ENCODE results near the gene TBC1D9.

DNA sequence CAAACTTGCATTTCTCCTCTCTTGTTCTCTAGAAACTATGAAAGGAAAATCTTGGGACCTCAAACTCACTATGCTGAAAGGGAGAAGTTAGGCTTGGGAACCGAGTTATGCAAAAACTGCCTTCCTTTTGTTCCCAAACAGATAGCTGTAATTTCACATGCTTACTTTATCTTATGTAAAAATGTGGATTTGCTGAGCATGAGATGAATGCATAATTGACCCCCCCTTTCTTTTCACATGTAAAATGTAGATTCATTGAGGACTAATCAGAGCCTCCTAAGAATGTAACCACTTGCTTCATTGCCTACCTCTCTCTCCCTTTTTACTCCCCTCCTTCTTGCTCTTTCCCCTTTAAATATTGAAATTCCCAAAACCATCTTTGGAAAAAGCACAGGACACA, 18.0 kb downstream of the TBC1D9 start:
- TF ChIP-seq, protein P1, sequence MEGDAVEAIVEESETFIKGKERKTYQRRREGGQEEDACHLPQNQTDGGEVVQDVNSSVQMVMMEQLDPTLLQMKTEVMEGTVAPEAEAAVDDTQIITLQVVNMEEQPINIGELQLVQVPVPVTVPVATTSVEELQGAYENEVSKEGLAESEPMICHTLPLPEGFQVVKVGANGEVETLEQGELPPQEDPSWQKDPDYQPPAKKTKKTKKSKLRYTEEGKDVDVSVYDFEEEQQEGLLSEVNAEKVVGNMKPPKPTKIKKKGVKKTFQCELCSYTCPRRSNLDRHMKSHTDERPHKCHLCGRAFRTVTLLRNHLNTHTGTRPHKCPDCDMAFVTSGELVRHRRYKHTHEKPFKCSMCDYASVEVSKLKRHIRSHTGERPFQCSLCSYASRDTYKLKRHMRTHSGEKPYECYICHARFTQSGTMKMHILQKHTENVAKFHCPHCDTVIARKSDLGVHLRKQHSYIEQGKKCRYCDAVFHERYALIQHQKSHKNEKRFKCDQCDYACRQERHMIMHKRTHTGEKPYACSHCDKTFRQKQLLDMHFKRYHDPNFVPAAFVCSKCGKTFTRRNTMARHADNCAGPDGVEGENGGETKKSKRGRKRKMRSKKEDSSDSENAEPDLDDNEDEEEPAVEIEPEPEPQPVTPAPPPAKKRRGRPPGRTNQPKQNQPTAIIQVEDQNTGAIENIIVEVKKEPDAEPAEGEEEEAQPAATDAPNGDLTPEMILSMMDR (IDR thresholded peaks at IDR 0.05) = no peak
- no peak for TF ChIP-seq POLR2A (IDR thresholded peaks at IDR 0.05)

Data from prostate gland (tissue), 2 donors.